Naive B cell (primary cell): Measurements from ENCODE around the gene NTF3. TPM values are rescaled to one million over a fixed set of nuclear protein-coding genes. Genes with fewer than 3 reads are reported as not detected.

Experiments
- ATAC-seq, 2 donors: fragments of 150-1000 bp; cut with Tn5 transposase; 2 replicates each; pipeline ENCODE4 v1.10.0; 2021; ENCODE audit warnings: low read depth in 2 of 2, mild to moderate bottlenecking in 2 of 2, moderate library complexity in 2 of 2
- DNase-seq: peaks from one replicate; pipeline ENCODE4 v3.0.0; 2022
- H3K27ac Mint-ChIP-seq, 6 donors: one replicate each; pipeline ENCODE4 v1.8.0; 2020 to 2022; ENCODE audit warnings: mild to moderate bottlenecking in 6 of 6, mixed read lengths in 6 of 6, moderate library complexity in 5 of 6, inconsistent platforms in 2 of 6
- H3K27me3 Mint-ChIP-seq, 3 donors: one replicate each; pipeline ENCODE4 v1.8.0; 2021 to 2022; ENCODE audit warnings: mixed read lengths in 3 of 3, mild to moderate bottlenecking in 1 of 3
- H3K36me3 Mint-ChIP-seq, 2 donors: one replicate each; pipeline ENCODE4 v1.8.0; 2020 to 2022; ENCODE audit warnings: mixed read lengths in 2 of 2, inconsistent platforms in 1 of 2, mild to moderate bottlenecking in 1 of 2
- H3K4me1 Mint-ChIP-seq, 3 donors: one replicate each; pipeline ENCODE4 v1.8.0; 2020 to 2022; ENCODE audit warnings: mixed read lengths in 3 of 3, inconsistent platforms in 1 of 3, mild to moderate bottlenecking in 1 of 3, moderate library complexity in 1 of 3
- H3K4me3 Mint-ChIP-seq, 8 donors: one replicate each; pipeline ENCODE4 v1.8.0; 2020 to 2022; ENCODE audit warnings: mild to moderate bottlenecking in 8 of 8, mixed read lengths in 8 of 8, moderate library complexity in 8 of 8, inconsistent platforms in 2 of 8
- H3K9me3 Mint-ChIP-seq, 7 donors: one replicate each; pipeline ENCODE4 v1.8.0; 2020 to 2022; ENCODE audit warnings: mixed read lengths in 7 of 7, mild to moderate bottlenecking in 5 of 7, inconsistent platforms in 2 of 7, moderate library complexity in 1 of 7
- polyA plus RNA-seq, 6 donors: library from polyadenylated mRNA; unstranded; fragments of 300-500 nt; fragmentation: Illumina TruSeq; gene quantifications; one replicate each; pipeline ENCODE4 v1.2.3, GENCODE V29; 2021; ENCODE audit warnings: low read depth in 6 of 6

Gene NTF3
- polyA plus RNA-seq, 6 donors from 2014 or later, result not detected

DNA sequence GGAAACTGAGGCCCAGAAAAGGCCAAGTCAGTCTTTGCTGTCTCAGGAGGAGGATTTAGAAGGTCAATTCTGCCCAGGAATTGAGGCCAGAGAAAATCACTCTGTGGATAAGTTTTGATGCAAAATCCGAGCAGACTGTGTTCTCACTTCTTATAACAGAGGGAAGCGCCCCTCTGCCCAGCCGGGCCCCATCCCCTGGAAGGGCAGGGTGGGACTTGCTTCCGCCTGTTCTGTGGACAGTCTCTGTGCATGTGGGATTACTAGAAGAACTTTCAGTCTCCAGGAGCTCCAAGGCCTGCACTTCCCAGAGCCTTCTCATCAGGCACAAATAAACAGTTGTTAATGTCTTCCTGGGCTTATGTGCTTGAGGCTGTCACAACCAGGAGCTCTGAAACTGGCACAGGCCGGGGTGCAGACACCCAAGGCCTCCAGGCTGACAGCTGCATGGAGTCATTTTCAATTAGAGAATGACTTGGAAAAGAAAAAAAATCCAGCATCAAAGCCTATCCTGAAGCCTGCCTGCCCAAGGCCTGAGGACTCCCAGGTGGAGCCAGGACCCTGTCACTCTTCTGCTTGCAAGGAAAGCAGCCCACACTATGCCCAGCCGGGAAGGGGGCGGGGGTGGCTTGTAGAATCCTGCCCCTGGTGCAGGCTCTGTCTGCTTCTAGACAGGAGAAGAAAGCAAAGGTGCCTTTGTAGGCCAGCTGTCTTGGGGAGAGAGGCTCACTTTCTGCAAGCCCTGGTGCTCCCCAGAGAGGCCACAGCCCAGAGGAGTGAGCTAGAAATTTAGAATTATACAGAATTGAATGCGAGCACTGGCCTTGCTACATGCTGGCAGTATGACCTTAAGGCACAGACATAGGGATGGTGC lies 84.7 kb downstream of the NTF3 start:
- H3K27me3 Mint-ChIP-seq, result peaks cover 9 to 39% (median 32%) of the 10 kb centered on the region in 3 donors
- H3K4me1 Mint-ChIP-seq, result no peaks in the 10 kb centered on the region
- H3K9me3 Mint-ChIP-seq, result peaks cover 0 to 2% (median 0%) of the 10 kb centered on the region in 7 donors
- no peak overlapping the region for H3K27ac Mint-ChIP-seq
- DNase-seq, result no peak
- H3K4me3 Mint-ChIP-seq, result no peak overlapping the region
- no peak for ATAC-seq
- no peaks in the 10 kb centered on the region for H3K36me3 Mint-ChIP-seq

DNA sequence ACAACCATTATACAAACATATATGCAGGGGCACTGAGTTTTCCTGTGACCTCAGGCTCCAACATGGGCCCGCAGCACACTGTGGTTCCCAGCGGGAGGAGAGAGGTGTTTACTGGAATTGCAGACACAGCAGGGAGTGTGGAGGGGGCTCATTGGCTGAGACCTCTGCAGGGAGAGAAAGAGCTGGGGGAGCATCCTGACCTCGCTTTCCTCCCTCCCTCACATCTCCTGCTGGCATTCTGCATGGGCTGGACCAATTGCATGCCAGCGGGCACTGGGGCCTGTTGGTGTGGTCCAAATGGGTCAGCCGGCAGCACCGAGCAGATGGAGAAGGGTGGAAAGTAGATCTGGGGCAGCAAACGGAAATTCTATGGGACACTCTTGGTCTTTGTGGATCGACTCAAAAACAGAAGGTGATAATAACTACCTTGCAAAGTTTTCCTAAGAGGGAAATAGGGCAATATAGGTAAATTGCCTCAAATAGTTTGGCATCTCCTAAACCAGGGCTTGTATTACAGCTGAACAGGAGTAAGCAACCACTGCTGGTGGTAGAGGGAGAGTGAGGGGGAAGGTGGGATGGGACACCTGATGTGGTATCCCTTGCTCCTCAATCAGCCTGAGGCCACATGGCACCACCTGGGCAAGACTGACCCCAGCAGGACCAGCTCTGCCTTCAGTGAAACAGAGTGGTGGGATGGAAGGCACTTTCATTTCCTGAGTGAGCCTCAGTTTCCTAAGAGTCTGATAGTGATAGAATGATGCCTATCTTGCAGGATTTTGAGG lies 86.9 kb downstream of the NTF3 start:
- Mint-ChIP-seq H3K36me3 (no peaks in the 10 kb centered on the region), H3K4me3 (no peak overlapping the region), H3K27ac (no peak overlapping the region), H3K4me1 (no peaks in the 10 kb centered on the region), H3K27me3 (peaks cover 13 to 24% (median 20%) of the 10 kb centered on the region in 3 donors), H3K9me3 (peaks cover 0 to 2% (median 0%) of the 10 kb centered on the region in 7 donors)
- DNase-seq, result no peak
- ATAC-seq, result no peak

DNA sequence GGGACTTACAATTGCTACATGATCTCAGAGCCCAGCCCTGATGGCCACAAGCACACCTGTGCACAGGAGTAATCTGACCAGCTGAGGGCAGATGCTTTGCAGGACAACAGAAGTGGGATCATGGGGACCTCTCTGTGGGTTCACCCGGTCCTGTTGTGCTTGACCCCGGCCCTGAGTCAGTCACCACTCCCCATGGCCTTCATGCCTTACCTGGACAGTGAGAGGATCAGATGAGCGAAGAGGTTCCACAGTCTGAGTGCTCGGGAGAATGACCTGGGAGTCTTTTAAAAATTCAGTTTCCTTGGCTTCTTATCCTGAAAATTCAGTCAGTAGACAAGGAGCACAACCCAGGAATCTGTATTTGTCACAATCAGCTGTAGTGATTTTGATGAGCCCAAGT lies 88.1 kb downstream of the NTF3 start:
- DNase-seq, result no peak

DNA sequence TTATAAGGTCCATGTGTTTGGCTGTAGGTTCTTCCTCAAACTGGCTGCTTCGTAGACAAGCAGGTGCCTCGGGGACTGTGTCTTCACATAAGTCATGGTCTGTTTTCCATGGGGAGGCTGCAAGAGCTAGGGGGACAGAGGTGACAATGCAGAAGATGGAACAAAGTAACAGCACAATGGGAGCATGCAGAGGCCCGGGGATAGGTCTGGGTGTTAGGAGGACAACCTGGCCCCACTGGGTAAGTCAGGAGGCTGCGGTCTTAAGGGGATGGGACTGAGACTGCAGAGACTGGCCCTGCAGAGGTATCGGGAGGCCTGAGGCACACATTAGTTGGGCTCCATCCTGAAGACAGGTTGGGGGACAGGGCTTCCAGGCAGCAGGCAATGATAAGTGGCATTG lies 88.9 kb downstream of the NTF3 start:
- DNase-seq, result no peak
- no peak for ATAC-seq
- H3K4me1 Mint-ChIP-seq, result no peaks in the 10 kb centered on the region
- peaks cover 14 to 24% (median 15%) of the 10 kb centered on the region in 3 donors for H3K27me3 Mint-ChIP-seq
- peaks cover 0 to 2% (median 0%) of the 10 kb centered on the region in 7 donors for H3K9me3 Mint-ChIP-seq
- no peaks in the 10 kb centered on the region for H3K36me3 Mint-ChIP-seq
- H3K27ac Mint-ChIP-seq, result no peak overlapping the region
- no peak overlapping the region for H3K4me3 Mint-ChIP-seq

More for the DNA sequence above, 88.1 kb downstream of the NTF3 start:
- no peaks in the 10 kb centered on the region for H3K36me3 Mint-ChIP-seq
- no peak overlapping the region for H3K27ac Mint-ChIP-seq
- H3K4me1 Mint-ChIP-seq, result no peaks in the 10 kb centered on the region
- H3K4me3 Mint-ChIP-seq, result no peak overlapping the region
- peaks cover 14 to 24% (median 19%) of the 10 kb centered on the region in 3 donors for H3K27me3 Mint-ChIP-seq
- ATAC-seq, result no peak
- peaks cover 0 to 2% (median 0%) of the 10 kb centered on the region in 7 donors for H3K9me3 Mint-ChIP-seq

DNA sequence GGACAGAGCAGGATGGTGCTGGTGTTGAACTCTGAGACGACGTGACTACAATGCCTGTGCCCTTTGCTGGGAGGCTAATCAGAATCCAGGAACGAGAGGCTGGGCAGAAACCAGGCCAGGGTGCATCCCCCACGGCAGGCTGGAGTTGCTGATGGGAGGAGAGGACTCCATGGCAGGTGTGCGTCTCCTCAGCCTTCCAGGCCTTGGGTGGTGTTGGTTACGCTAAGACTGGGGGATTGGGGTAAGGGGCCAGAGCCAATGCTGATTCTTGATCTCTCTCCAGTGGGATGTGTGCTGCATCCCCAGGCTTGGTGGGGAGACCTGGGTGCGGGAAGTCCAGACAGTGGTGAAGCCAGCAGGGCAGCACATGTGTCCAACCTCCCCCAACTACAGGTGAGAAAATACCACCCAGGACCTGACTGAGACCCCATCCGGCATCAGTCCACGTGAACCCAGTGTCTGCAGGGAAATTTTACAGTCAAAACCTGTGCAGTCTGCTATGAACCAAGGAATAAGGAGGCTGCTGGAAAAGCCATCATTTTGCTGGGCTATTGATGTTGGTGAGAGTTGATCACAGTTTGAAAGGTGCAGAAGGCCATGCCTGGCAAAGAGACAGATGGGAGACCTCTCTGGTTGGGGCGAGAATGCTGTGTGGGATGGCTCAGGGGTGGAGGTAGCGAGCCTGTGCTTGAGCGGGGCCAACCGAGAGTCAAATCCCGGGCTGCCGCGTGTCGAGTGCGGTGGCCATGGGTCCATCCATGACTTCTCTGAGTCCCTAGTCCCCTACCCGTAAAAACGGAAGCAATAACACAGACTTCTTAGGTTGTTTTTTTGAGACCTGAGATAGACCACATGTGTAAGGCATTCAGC lies 89.8 kb downstream of the NTF3 start:
- Mint-ChIP-seq H3K36me3 (no peaks in the 10 kb centered on the region), H3K4me3 (peak overlapping the region in 1 of 8 donors; percentile 3), H3K4me1 (no peaks in the 10 kb centered on the region), H3K27ac (no peak overlapping the region), H3K27me3 (peaks cover 14 to 24% (median 15%) of the 10 kb centered on the region in 3 donors), H3K9me3 (peaks cover 0 to 2% (median 0%) of the 10 kb centered on the region in 7 donors)
- no peak for ATAC-seq
- no peak for DNase-seq

DNA sequence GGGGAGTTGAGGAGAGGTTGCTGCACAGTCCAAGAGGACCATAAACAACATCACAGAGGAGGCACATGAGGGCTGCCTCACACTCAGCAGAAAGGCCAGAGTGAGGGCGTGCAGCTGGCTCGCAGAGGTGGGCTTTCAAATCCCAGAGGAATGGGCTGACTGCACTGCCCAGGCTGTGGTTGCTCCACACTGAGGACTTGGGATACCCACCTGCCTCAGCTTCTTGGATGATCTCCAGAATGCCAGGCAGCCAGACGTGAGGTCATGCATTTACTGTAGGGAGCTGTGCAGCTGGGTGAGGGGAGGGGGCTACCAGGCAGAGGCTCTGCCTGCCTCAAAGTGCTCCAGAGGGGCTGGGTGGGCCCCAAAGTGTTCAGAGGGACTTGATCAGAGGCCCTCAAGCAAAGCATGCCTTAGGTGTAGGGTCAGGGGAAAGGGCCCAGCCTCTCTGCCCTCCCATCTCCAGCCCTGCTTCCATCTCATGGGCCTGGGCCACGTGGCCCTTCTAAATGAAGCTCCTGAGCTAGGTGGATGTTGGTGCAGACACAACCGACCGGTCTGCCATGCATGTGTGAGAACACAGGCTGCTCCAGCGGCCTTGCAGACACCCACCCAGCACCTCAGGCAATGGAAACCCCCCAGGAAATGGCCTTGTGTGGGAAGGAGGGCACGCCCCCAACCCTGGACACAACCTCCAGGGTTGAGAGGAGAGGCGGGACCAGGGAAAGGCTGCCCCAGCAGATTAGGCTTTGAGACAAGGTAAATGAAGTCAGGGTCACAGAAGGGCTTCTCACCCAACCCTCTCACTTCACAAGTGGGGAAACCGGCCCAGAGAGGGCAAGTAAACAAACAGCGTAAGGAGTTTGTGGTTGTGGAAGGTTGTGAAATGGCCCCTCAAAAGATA lies 90.8 kb downstream of the NTF3 start:
- Mint-ChIP-seq H3K4me1 (no peaks in the 10 kb centered on the region), H3K27ac (no peak overlapping the region), H3K9me3 (peaks cover 0 to 2% (median 0%) of the 10 kb centered on the region in 7 donors), H3K4me3 (no peak overlapping the region), H3K27me3 (peaks cover 14 to 30% (median 22%) of the 10 kb centered on the region in 3 donors), H3K36me3 (no peaks in the 10 kb centered on the region)
- DNase-seq (no peak), ATAC-seq (no peak)

DNA sequence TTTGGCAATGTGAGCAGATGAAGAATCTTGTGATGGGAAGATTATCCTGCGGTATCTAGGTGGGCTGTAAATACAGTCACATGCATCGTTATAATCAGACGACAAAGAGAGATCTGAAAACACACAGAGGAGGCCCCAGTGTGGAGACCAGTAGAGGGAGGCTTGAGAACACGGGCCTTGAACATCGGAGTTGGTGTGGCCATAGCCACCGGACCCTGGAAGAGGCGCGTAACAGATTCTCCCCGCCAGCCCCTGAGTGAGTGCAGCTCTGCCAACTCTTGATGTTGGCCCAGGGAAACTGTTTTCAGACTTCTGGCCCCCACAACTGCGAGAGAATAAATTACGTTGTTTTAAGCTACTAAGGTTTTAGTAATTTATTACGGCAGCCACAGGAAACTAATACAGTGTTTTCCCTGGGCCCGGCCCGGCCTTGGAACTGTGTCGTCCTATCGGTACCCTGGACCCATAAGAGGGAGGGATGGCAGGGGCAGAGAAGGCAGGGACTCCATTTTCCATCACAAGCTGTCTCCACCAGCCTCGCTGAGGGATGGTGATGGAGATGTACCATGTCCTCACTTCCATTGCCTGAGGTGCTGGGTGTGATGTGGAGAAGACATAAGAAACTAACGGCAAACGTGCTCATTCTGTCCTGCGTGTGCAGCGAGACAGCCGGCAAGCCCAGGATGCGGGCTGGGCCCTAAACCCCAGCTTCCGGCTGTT lies 91.6 kb downstream of the NTF3 start:
- peaks cover 0 to 2% (median 0%) of the 10 kb centered on the region in 7 donors for H3K9me3 Mint-ChIP-seq
- H3K27me3 Mint-ChIP-seq, result peaks cover 14 to 30% (median 22%) of the 10 kb centered on the region in 3 donors
- no peaks in the 10 kb centered on the region for H3K36me3 Mint-ChIP-seq
- H3K4me3 Mint-ChIP-seq, result no peak overlapping the region
- DNase-seq, result no peak
- no peak for ATAC-seq
- H3K4me1 Mint-ChIP-seq, result no peaks in the 10 kb centered on the region
- H3K27ac Mint-ChIP-seq, result no peak overlapping the region

DNA sequence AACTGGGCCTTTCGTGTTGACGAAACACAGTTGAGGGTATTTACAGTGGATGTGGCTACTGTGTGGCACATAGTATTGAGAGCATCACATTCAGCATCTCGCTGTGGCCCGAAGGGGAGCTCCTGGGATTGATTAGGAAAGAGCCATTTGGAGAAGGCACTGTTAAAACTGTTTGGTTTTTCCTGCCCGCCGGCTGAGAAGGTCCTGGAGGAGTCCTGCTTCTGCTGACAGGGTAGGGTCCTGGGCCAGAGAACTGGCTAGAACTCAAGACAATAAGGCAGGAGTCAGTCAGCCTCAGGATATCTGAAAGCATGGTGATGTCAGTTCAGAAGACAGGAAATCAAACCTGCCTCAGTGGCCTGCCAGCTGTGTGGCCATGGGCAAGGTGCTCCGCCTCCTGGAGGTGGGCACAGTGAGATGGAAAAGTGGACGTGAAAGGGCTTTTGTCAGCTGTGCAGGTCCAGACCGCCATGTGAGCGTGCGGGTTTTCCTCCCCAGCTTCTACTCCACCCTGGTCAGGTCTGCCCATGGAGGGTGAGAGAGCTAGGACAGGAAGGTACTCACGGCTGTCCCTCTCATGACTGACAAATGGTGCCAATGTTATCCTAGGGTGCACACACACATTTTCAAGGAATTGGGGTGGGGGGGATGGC lies 92.3 kb downstream of the NTF3 start:
- Mint-ChIP-seq H3K36me3 (no peaks in the 10 kb centered on the region), H3K4me1 (no peaks in the 10 kb centered on the region), H3K27ac (no peak overlapping the region), H3K9me3 (peaks cover 0 to 2% (median 0%) of the 10 kb centered on the region in 7 donors), H3K27me3 (peaks cover 17 to 36% (median 22%) of the 10 kb centered on the region in 3 donors), H3K4me3 (no peak overlapping the region)
- DNase-seq, result no peak
- ATAC-seq, result no peak

DNA sequence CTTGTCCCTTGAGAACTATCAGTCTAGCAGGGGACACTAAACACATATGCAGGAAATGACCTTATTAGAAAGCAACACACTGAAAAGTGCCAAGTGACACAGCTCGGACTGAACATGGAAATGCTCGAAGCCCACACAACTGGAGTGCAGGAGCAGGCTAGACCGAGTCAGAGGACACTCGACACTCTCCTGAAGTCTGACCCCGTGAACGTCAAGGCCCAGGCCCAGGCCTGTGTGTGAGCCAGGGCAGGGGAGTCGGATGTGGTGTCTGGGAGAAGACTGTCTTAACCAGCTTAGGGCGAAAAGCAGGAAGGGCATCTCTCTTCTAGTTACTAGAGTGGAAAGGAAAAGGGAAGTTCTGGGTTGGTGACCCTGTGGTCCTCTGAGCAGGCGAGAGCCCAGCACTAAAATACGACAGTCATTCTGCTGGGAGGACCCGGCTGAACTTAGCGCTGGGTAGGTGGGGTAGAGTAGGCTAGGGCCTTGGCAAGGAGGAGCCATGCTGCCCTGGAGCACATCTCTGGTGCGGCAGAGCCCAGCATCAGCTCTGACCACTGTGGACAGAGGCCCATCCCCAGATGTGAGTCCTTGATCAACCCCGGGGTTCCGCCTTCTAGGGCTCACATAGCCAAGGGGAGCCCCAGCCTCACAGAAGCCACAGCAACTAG lies 93.0 kb downstream of the NTF3 start:
- Mint-ChIP-seq H3K9me3 (peaks cover 0 to 7% (median 0%) of the 10 kb centered on the region in 7 donors), H3K4me3 (no peak overlapping the region), H3K36me3 (no peaks in the 10 kb centered on the region), H3K27me3 (peaks cover 22 to 34% (median 23%) of the 10 kb centered on the region in 3 donors), H3K4me1 (no peaks in the 10 kb centered on the region), H3K27ac (peak overlapping the region in 1 of 6 donors; percentile 6)
- ATAC-seq, result no peak
- no peak for DNase-seq

DNA sequence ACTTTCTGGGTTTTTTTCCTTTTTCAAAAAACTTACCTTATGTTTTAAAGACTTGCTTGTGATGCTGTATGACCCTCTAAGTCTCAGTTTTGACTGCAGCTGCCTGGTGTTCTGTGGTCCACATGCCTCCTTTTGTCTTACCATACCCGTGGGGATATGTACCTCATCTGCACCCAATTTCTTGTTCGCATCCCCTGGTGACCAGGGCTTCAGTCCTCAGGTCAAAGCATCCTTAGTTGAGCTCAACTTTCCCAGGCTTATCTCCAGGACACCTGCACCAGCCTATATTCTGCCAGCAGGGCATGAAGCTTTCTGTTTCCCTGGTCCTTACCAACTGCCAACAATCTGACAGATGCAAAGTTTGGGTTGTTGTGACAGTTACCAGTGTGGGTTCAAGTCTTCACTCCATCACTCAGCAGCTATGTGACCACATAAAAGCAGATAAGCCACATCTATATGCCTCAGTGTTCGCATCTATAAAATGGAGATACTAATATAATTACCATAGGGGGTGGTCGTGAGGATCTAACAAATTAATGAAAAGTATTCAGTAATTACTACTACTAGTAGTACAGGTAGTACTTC lies 94.0 kb downstream of the NTF3 start:
- Mint-ChIP-seq H3K4me3 (no peak overlapping the region), H3K36me3 (no peaks in the 10 kb centered on the region), H3K4me1 (no peaks in the 10 kb centered on the region), H3K27me3 (peaks cover 20 to 31% (median 26%) of the 10 kb centered on the region in 3 donors), H3K27ac (no peak overlapping the region), H3K9me3 (peaks cover 0 to 11% (median 0%) of the 10 kb centered on the region in 7 donors)
- DNase-seq (no peak), ATAC-seq (no peak)

DNA sequence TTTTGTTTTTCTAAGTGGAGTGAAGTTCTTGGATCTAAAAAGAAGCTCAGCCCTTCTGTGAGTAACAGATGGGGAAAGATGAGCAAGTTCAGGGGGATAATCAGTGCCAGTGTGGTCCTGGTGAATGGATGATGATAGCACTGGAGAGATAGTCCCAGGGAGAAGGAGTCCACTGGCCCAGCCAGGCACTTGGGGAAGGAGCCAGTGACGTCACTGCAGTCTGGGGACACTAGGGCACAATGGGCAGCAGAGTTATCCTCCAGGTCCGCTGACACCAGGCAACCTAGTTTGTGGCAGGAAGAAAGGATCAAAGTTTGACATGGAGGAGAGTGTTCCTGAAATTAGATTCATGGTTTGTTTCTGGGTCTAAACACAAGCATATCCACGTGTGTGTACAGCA lies 101.5 kb downstream of the NTF3 start:
- H3K27ac Mint-ChIP-seq, result no peak overlapping the region
- DNase-seq (no peak), ATAC-seq (no peak)
- peaks cover 22 to 65% (median 62%) of the 10 kb centered on the region in 3 donors for H3K27me3 Mint-ChIP-seq
- no peak overlapping the region for H3K4me3 Mint-ChIP-seq
- peaks cover 3 to 27% (median 9%) of the 10 kb centered on the region in 7 donors for H3K9me3 Mint-ChIP-seq
- H3K4me1 Mint-ChIP-seq, result no peaks in the 10 kb centered on the region
- peaks cover 0 to 8% of the 10 kb centered on the region in 2 donors for H3K36me3 Mint-ChIP-seq
